Measurements from ENCODE around the gene CHPF2. TPM values are rescaled to one million over a fixed set of nuclear protein-coding genes. Genes with fewer than 3 reads are reported as not detected.

Gene CHPF2
- total RNA-seq, 1 donor from 2014 or later: 84.7 TPM

DNA sequence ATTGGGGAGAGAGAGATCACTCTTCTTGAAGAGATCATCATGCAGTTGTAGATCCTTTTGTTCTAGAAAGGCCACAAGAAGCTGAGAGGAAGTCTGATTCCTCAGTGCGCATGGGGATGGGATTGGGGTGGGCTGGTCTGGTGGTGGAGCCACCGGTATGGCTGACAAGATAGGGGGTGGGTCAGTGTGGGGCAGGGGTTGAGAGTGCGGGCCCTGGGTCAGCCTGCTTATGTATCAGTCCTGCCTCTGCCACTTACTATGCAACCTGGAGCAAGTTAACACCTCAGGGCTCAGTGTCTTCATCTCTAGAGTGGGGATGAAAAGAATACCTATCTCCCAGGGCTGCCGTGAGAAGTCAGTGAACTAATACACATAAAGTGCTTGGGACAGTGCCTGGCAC, 8.3 kb downstream of the CHPF2 start:
- Histone ChIP-seq H3K9ac (ENCODE audit: low read length) (no peak overlapping the region), H3K4me1 (ENCODE audit: insufficient read depth, low read length) (peaks cover 8% of the 10 kb centered on the region), H3K79me2 (ENCODE audit: insufficient read depth, low read length) (peaks cover 46% of the 10 kb centered on the region), H3K4me3 (ENCODE audit: insufficient read depth, low read depth, low read length) (no peak overlapping the region), H2AFZ (ENCODE audit: low read depth, low read length) (no peak overlapping the region), H3K4me2 (ENCODE audit: low read length) (no peak overlapping the region), H3K36me3 (ENCODE audit: insufficient read depth, low read length) (peaks cover 40% of the 10 kb centered on the region), H3K9me3 (ENCODE audit: insufficient read depth, low read depth, low read length) (no peaks in the 10 kb centered on the region), H4K20me1 (ENCODE audit: insufficient read depth, low read length) (peaks cover 94% of the 10 kb centered on the region), H3K27me3 (ENCODE audit: insufficient read depth, low read length) (no peaks in the 10 kb centered on the region), H3K27ac (ENCODE audit: low read depth, low read length) (no peak overlapping the region)
- FAIRE-seq (no peak), DNase-seq (ENCODE audit: low read depth) (no peak)
- peaks cover 21% of the 10 kb centered on the region for H3K36me3 Mint-ChIP-seq (ENCODE audit: low read depth, unreplicated experiment)
- H3K4me1 Mint-ChIP-seq (ENCODE audit: low read depth, unreplicated experiment): peaks cover 9% of the 10 kb centered on the region
- TF ChIP-seq CTCF (IDR thresholded peaks at IDR 0.05; ENCODE audit: insufficient read depth, low read depth, low read length) (no peak), EZH2 (IDR thresholded peaks at IDR 0.05; ENCODE audit: insufficient read depth, low read length) (no peak)
- H3K9me3 Mint-ChIP-seq (ENCODE audit: unreplicated experiment): no peaks in the 10 kb centered on the region
- peak overlapping the region; percentile 34 for H3K27ac Mint-ChIP-seq (ENCODE audit: unreplicated experiment)
- no peaks in the 10 kb centered on the region for H3K27me3 Mint-ChIP-seq (ENCODE audit: low read depth, unreplicated experiment)
- no peak overlapping the region for H3K4me3 Mint-ChIP-seq (ENCODE audit: unreplicated experiment)

- H3K4me1 ChIP-seq (ENCODE audit: insufficient read depth, low read length): peaks cover 14% of the 10 kb centered on the region
- no peaks in the 10 kb centered on the region for H3K27me3 ChIP-seq (ENCODE audit: insufficient read depth, low read length)
- H3K4me3 Mint-ChIP-seq (ENCODE audit: unreplicated experiment): no peak overlapping the region
- peaks cover 93% of the 10 kb centered on the region for H4K20me1 ChIP-seq (ENCODE audit: insufficient read depth, low read length)
- H3K9me3 ChIP-seq (ENCODE audit: insufficient read depth, low read depth, low read length): no peaks in the 10 kb centered on the region
- no peak overlapping the region for H3K9ac ChIP-seq (ENCODE audit: low read length)
- no peak overlapping the region for H3K4me3 ChIP-seq (ENCODE audit: insufficient read depth, low read depth, low read length)
- H3K9me3 Mint-ChIP-seq (ENCODE audit: unreplicated experiment): no peaks in the 10 kb centered on the region
- H3K79me2 ChIP-seq (ENCODE audit: insufficient read depth, low read length): peaks cover 42% of the 10 kb centered on the region
- peaks cover 37% of the 10 kb centered on the region for H3K36me3 ChIP-seq (ENCODE audit: insufficient read depth, low read length)
- H3K36me3 Mint-ChIP-seq (ENCODE audit: low read depth, unreplicated experiment): peaks cover 21% of the 10 kb centered on the region
- FAIRE-seq: no peak
- H3K27ac ChIP-seq (ENCODE audit: low read depth, low read length): no peak overlapping the region
- peak overlapping the region; percentile 53 for H3K27ac Mint-ChIP-seq (ENCODE audit: unreplicated experiment)
- TF ChIP-seq CTCF (IDR thresholded peaks at IDR 0.05; ENCODE audit: insufficient read depth, low read depth, low read length) (no peak), EZH2 (IDR thresholded peaks at IDR 0.05; ENCODE audit: insufficient read depth, low read length) (no peak)
- no peaks in the 10 kb centered on the region for H3K27me3 Mint-ChIP-seq (ENCODE audit: low read depth, unreplicated experiment)
- no peak for DNase-seq (ENCODE audit: low read depth)
- H2AFZ ChIP-seq (ENCODE audit: low read depth, low read length): no peak overlapping the region
- no peak overlapping the region for H3K4me2 ChIP-seq (ENCODE audit: low read length)
- H3K4me1 Mint-ChIP-seq (ENCODE audit: low read depth, unreplicated experiment): peaks cover 6% of the 10 kb centered on the region
These were observed 8.9 kb downstream of the CHPF2 start for GRCh38 chr7:151240942-151241754.

DNA sequence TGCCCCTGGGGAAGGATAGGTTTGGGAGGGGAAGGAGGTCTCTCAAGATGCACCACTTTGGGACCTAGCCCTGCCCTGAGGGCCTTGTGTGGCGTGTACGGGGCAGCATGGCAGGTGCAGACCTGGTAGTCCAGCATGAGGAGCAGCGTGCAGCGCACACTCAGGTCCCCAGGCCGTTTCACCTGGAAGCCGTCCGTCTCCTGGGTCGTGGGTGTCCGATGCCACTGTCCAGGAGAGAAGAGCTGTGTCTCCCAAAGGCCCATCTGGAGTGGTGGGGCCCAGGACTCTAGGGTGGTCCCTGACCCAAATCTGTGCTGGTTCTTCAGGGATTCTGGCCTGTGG, 9.4 kb downstream of the CHPF2 start:
- Histone ChIP-seq H3K4me2 (ENCODE audit: low read length) (no peak overlapping the region), H3K9ac (ENCODE audit: low read length) (no peak overlapping the region), H3K27ac (ENCODE audit: low read depth, low read length) (no peak overlapping the region), H2AFZ (ENCODE audit: low read depth, low read length) (no peak overlapping the region), H3K27me3 (ENCODE audit: insufficient read depth, low read length) (no peaks in the 10 kb centered on the region), H3K9me3 (ENCODE audit: insufficient read depth, low read depth, low read length) (no peaks in the 10 kb centered on the region), H3K36me3 (ENCODE audit: insufficient read depth, low read length) (peaks cover 33% of the 10 kb centered on the region), H3K4me1 (ENCODE audit: insufficient read depth, low read length) (peaks cover 18% of the 10 kb centered on the region), H4K20me1 (ENCODE audit: insufficient read depth, low read length) (peaks cover 93% of the 10 kb centered on the region), H3K79me2 (ENCODE audit: insufficient read depth, low read length) (peaks cover 42% of the 10 kb centered on the region), H3K4me3 (ENCODE audit: insufficient read depth, low read depth, low read length) (no peak overlapping the region)
- Mint-ChIP-seq H3K27ac (ENCODE audit: unreplicated experiment) (no peak overlapping the region), H3K4me3 (ENCODE audit: unreplicated experiment) (no peak overlapping the region), H3K4me1 (ENCODE audit: low read depth, unreplicated experiment) (peaks cover 6% of the 10 kb centered on the region), H3K27me3 (ENCODE audit: low read depth, unreplicated experiment) (no peaks in the 10 kb centered on the region), H3K36me3 (ENCODE audit: low read depth, unreplicated experiment) (peaks cover 19% of the 10 kb centered on the region), H3K9me3 (ENCODE audit: unreplicated experiment) (no peaks in the 10 kb centered on the region)
- FAIRE-seq (no peak), DNase-seq (ENCODE audit: low read depth) (no peak)
- TF ChIP-seq EZH2 (IDR thresholded peaks at IDR 0.05; ENCODE audit: insufficient read depth, low read length): no peak
- TF ChIP-seq CTCF (IDR thresholded peaks at IDR 0.05; ENCODE audit: insufficient read depth, low read depth, low read length): no peak
